ENCODE measurements around the gene SDR9C7. TPM values are rescaled to one million over a fixed set of nuclear protein-coding genes. Genes with fewer than 3 reads are reported as not detected.
"Not testable (repeated sequence)": the region's sequence is repeated elsewhere in the genome, so short reads cannot be mapped to it uniquely, and the experiment has no call there.

The SDR9C7 gene
- total and polyA plus RNA-seq, 8 donors: 0.10 to 0.21 (median 0.18) TPM; not detected in 3

- no peak for ATAC-seq
- H3K4me1 ChIP-seq: no peaks in the 10 kb centered on the region
Measured at GRCh38 chr12:56947633-56948456, 13.6 kb upstream of the SDR9C7 start.

GRCh38 chr12:56943878-56944277 lies 9.7 kb upstream of the SDR9C7 start:
- H3K4me3 ChIP-seq: no peak overlapping the region
- H3K4me1 ChIP-seq: peaks cover 0 to 6% of the 10 kb centered on the region in 2 donors
- ATAC-seq (no peak), DNase-seq (no peak)
- H3K27me3 ChIP-seq: no peaks in the 10 kb centered on the region
- intact Hi-C loops (cut with DNase I): no loop called here
- TF ChIP-seq CTCF (IDR thresholded peaks at IDR 0.05): no peak
- H3K9me3 ChIP-seq: no peaks in the 10 kb centered on the region
- no peaks in the 10 kb centered on the region for H3K36me3 ChIP-seq
- no peak overlapping the region for H3K27ac ChIP-seq

More at GRCh38 chr12:56947633-56948456, 13.6 kb upstream of the SDR9C7 start:
- Histone ChIP-seq H3K9me3 (no peaks in the 10 kb centered on the region), H3K4me3 (no peak overlapping the region), H3K36me3 (no peaks in the 10 kb centered on the region), H3K27me3 (no peaks in the 10 kb centered on the region), H3K27ac (no peak overlapping the region)
- TF ChIP-seq CTCF (IDR thresholded peaks at IDR 0.05): no peak
- DNase-seq: no peak
- intact Hi-C loops (cut with DNase I): no loop called here

- DNase-seq; intact Hi-C loops (cut with DNase I); H3K4me1 ChIP-seq; H3K36me3 ChIP-seq; ATAC-seq; H3K4me3 ChIP-seq; H3K27me3 ChIP-seq; H3K27ac ChIP-seq; H3K9me3 ChIP-seq: not testable (repeated sequence)
Measured at GRCh38 chr12:56943374-56943773, 9.2 kb upstream of the SDR9C7 start.

GRCh38 chr12:56941299-56942017 lies 7.2 kb upstream of the SDR9C7 start:
- no peak overlapping the region for H3K4me3 ChIP-seq
- no peak for DNase-seq
- H3K36me3 ChIP-seq: no peaks in the 10 kb centered on the region
- H3K9me3 ChIP-seq: no peaks in the 10 kb centered on the region
- intact Hi-C loops (cut with DNase I): no loop called here
- ATAC-seq: peak; percentile 80
- no peak for TF ChIP-seq CTCF (IDR thresholded peaks at IDR 0.05)
- no peaks in the 10 kb centered on the region for H3K27me3 ChIP-seq
- no peak overlapping the region for H3K27ac ChIP-seq
- peaks cover 0 to 6% of the 10 kb centered on the region in 2 donors for H3K4me1 ChIP-seq

- H3K27me3 ChIP-seq; H3K27ac ChIP-seq; intact Hi-C loops (cut with DNase I); H3K9me3 ChIP-seq; H3K4me1 ChIP-seq; H3K36me3 ChIP-seq; DNase-seq; H3K4me3 ChIP-seq: not testable (repeated sequence)
- ATAC-seq: peak; percentile 22
Measured at GRCh38 chr12:56940942-56941298, 6.7 kb upstream of the SDR9C7 start.

- H3K27ac ChIP-seq: no peak overlapping the region
- H3K36me3 ChIP-seq: no peaks in the 10 kb centered on the region
- no peaks in the 10 kb centered on the region for H3K9me3 ChIP-seq
- no peak for TF ChIP-seq CTCF (IDR thresholded peaks at IDR 0.05)
- ATAC-seq (no peak), DNase-seq (no peak)
- intact Hi-C loops (cut with DNase I): no loop called here
- H3K4me3 ChIP-seq: no peak overlapping the region
- H3K4me1 ChIP-seq: peaks cover 0 to 23% of the 10 kb centered on the region in 2 donors
- H3K27me3 ChIP-seq: no peaks in the 10 kb centered on the region
Measured at GRCh38 chr12:56935752-56936151, 1.5 kb upstream of the SDR9C7 start.

Measured in left lung (tissue), 10 donors.